Measurements from ENCODE around the gene EMSY.

Gene EMSY

DNA sequence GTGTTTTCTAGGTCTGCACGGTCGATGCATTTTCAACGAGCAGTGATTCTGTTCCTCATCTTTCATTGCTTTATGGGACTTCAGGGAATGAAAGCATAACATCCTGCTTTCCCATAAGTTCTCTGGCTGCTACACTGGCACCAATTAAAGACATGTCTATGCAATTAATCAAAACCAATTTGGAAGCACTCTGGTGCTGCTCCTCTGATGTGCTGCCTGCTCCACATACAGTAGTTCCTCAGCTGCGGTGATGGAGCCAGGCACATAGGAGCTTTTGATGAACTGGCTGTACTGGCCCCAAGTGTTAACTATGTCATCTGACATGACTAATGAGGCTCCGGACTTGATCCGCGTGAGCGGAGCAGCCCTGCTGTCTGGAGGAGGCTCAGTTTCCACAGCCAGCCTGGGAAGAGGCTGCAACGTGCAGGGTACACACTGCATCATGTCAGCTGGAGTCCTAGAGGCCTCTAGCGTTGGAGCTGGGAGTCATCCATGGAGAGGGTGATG lies 33.9 kb upstream of the EMSY start:
- no peak for DNase-seq (ENCODE audit: low read depth in 1 of 2, low spot score in 1 of 2)
- TF ChIP-seq, protein P1, sequence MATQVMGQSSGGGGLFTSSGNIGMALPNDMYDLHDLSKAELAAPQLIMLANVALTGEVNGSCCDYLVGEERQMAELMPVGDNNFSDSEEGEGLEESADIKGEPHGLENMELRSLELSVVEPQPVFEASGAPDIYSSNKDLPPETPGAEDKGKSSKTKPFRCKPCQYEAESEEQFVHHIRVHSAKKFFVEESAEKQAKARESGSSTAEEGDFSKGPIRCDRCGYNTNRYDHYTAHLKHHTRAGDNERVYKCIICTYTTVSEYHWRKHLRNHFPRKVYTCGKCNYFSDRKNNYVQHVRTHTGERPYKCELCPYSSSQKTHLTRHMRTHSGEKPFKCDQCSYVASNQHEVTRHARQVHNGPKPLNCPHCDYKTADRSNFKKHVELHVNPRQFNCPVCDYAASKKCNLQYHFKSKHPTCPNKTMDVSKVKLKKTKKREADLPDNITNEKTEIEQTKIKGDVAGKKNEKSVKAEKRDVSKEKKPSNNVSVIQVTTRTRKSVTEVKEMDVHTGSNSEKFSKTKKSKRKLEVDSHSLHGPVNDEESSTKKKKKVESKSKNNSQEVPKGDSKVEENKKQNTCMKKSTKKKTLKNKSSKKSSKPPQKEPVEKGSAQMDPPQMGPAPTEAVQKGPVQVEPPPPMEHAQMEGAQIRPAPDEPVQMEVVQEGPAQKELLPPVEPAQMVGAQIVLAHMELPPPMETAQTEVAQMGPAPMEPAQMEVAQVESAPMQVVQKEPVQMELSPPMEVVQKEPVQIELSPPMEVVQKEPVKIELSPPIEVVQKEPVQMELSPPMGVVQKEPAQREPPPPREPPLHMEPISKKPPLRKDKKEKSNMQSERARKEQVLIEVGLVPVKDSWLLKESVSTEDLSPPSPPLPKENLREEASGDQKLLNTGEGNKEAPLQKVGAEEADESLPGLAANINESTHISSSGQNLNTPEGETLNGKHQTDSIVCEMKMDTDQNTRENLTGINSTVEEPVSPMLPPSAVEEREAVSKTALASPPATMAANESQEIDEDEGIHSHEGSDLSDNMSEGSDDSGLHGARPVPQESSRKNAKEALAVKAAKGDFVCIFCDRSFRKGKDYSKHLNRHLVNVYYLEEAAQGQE (IDR thresholded peaks at IDR 0.05; ENCODE audit: insufficient replicate concordance, low read depth), result no peak
- TF ChIP-seq, protein P2, sequence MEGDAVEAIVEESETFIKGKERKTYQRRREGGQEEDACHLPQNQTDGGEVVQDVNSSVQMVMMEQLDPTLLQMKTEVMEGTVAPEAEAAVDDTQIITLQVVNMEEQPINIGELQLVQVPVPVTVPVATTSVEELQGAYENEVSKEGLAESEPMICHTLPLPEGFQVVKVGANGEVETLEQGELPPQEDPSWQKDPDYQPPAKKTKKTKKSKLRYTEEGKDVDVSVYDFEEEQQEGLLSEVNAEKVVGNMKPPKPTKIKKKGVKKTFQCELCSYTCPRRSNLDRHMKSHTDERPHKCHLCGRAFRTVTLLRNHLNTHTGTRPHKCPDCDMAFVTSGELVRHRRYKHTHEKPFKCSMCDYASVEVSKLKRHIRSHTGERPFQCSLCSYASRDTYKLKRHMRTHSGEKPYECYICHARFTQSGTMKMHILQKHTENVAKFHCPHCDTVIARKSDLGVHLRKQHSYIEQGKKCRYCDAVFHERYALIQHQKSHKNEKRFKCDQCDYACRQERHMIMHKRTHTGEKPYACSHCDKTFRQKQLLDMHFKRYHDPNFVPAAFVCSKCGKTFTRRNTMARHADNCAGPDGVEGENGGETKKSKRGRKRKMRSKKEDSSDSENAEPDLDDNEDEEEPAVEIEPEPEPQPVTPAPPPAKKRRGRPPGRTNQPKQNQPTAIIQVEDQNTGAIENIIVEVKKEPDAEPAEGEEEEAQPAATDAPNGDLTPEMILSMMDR (IDR thresholded peaks at IDR 0.05; ENCODE audit: insufficient read depth, low read length), result no peak
- TF ChIP-seq SPI1 (IDR thresholded peaks at IDR 0.05; ENCODE audit: borderline replicate concordance, low read depth) (no peak), POLR2AphosphoS5 (IDR thresholded peaks at IDR 0.05; ENCODE audit: low read depth) (no peak)

DNA sequence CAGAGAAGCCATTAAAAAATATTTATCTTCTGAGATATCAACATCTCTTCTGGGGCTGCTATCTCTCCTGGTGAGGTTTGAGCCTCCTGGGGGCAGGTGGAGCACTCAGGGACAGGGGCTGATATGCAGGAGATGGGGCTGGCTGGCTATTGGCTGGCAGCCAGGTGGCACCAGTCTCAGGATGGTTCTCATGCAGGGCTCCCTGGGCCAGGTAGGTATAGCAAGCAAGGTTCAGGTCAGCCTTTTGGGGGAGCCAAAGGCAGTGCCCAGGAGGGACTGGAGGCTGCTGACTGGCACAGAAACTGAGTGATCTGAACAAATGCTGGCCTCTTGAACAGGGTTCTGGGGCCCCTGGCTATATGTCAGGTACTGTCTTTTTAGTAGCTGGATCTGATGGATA lies 29.7 kb upstream of the EMSY start:
- DNase-seq (ENCODE audit: low read depth in 1 of 2, low spot score in 1 of 2), result no peak
- TF ChIP-seq, protein P2 (IDR thresholded peaks at IDR 0.05; ENCODE audit: insufficient read depth, low read length), result no peak
- no peak for TF ChIP-seq POLR2AphosphoS5 (IDR thresholded peaks at IDR 0.05; ENCODE audit: low read depth)
- TF ChIP-seq SPI1 (IDR thresholded peaks at IDR 0.05; ENCODE audit: borderline replicate concordance, low read depth), result no peak
- TF ChIP-seq, protein P1 (IDR thresholded peaks at IDR 0.05; ENCODE audit: insufficient replicate concordance, low read depth), result no peak
- TF ChIP-seq GABPA (IDR thresholded peaks at IDR 0.05; ENCODE audit: low read depth), result no peak
- Histone ChIP-seq H3K27me3 (ENCODE audit: insufficient read depth, poor library complexity, severe bottlenecking) (no peaks in the 10 kb centered on the region), H3K27ac (replicated peaks) (no peak overlapping the region), H3K4me3 (replicated peaks; ENCODE audit: insufficient read depth, low read length) (no peak overlapping the region)

More for the DNA sequence above, 33.9 kb upstream of the EMSY start:
- no peak overlapping the region for H3K27ac ChIP-seq (replicated peaks)
- no peak overlapping the region for H3K4me3 ChIP-seq (replicated peaks; ENCODE audit: insufficient read depth, low read length)
- H3K27me3 ChIP-seq (ENCODE audit: insufficient read depth, poor library complexity, severe bottlenecking), result no peaks in the 10 kb centered on the region

DNA sequence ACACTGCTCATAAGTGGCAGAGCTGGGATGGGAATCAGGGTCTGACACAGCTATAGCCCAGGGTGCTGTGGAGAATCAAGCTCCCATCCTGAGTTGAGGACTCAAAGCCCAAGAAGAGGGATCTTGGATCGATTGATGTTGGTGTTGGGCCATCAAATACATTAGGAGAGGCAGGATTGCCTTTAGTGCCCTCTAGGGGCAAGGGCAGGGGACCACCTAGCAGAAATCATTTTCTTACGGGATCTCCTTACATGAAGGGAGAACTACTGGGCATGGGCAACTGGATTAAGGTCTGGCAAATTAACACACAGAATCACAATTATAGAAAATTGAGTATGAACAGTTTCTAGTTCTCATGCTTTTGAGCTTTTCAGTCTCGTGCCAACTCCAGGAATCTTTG lies 24.9 kb upstream of the EMSY start:
- H3K27me3 ChIP-seq (ENCODE audit: insufficient read depth, poor library complexity, severe bottlenecking), result no peaks in the 10 kb centered on the region
- no peak overlapping the region for H3K4me3 ChIP-seq (replicated peaks; ENCODE audit: insufficient read depth, low read length)
- H3K27ac ChIP-seq (replicated peaks), result no peak overlapping the region
- TF ChIP-seq GABPA (IDR thresholded peaks at IDR 0.05; ENCODE audit: low read depth) (no peak), SPI1 (IDR thresholded peaks at IDR 0.05; ENCODE audit: borderline replicate concordance, low read depth) (no peak), POLR2AphosphoS5 (IDR thresholded peaks at IDR 0.05; ENCODE audit: low read depth) (no peak)
- TF ChIP-seq, protein P2 (IDR thresholded peaks at IDR 0.05; ENCODE audit: insufficient read depth, low read length), result peak; percentile 64
- TF ChIP-seq, protein P1 (IDR thresholded peaks at IDR 0.05; ENCODE audit: insufficient replicate concordance, low read depth), result no peak
- DNase-seq (ENCODE audit: low read depth in 1 of 2, low spot score in 1 of 2), result peak in 1 of 2 experiments; percentile 35

Measured in HL-60 (cell line).